Vagina (tissue), 2 donors: ENCODE results near the gene ABLIM1.

Source experiments
- POLR2A ChIP-seq, 2 donors: fragments of 450-650 bp; IDR thresholded peaks; one replicate each; pipeline ENCODE4 v1.6.1; 2017; ENCODE audit warnings: antibody characterized with exemption in 2 of 2, mild to moderate bottlenecking in 2 of 2, moderate library complexity in 2 of 2
- POLR2AphosphoS5 ChIP-seq, 2 donors: sonication (generic); formaldehyde crosslinking; IDR thresholded peaks; one replicate each; pipeline ENCODE4 v1.9.0; 2017; ENCODE audit warnings: antibody characterized with exemption in 2 of 2, mild to moderate bottlenecking in 2 of 2, low read depth in 1 of 2; ENCODE audit not compliant: insufficient read depth in 1 of 2
- TF ChIP-seq, protein P1 (sequence below), 3 experiments: fragments of 450-650 bp in 2 of 3; fragments of 200-600 bp in 1 of 3; sonication (generic) in 1 of 3; IDR thresholded peaks; one replicate each; pipeline ENCODE4 v1.5.1; 2017 to 2019; ENCODE audit warnings: antibody characterized with exemption in 3 of 3, mild to moderate bottlenecking in 2 of 3, moderate library complexity in 2 of 3

DNA sequence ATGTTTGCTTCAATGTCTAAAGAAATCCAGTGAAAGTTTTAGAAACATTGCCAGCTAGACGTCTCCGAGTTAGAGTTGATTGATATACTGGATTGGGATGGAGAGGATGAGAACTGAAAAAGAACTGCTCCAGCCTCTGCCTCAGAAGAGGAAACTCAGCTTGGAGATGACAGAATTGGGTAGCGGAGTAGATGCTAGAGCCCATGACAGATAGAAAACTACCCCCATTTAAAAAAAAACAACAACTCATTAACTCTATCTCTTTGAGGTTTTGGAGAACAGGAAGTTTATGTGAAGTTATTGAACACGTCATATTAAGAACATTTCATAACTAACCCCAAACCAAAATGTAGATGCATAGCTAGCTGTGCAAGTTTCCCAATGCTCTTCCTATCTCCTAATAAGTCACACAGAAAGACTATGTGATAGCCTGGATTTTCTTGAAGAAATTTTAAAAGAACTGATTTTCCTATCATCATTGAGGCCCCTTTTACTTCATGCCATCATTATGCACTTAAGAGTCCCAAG, 225.4 kb downstream of the ABLIM1 start:
- TF ChIP-seq POLR2A (IDR thresholded peaks at IDR 0.05) (no peak), POLR2AphosphoS5 (IDR thresholded peaks at IDR 0.05; ENCODE audit: insufficient read depth in 1 of 2, low read depth in 1 of 2) (no peak)
- TF ChIP-seq, protein P1, sequence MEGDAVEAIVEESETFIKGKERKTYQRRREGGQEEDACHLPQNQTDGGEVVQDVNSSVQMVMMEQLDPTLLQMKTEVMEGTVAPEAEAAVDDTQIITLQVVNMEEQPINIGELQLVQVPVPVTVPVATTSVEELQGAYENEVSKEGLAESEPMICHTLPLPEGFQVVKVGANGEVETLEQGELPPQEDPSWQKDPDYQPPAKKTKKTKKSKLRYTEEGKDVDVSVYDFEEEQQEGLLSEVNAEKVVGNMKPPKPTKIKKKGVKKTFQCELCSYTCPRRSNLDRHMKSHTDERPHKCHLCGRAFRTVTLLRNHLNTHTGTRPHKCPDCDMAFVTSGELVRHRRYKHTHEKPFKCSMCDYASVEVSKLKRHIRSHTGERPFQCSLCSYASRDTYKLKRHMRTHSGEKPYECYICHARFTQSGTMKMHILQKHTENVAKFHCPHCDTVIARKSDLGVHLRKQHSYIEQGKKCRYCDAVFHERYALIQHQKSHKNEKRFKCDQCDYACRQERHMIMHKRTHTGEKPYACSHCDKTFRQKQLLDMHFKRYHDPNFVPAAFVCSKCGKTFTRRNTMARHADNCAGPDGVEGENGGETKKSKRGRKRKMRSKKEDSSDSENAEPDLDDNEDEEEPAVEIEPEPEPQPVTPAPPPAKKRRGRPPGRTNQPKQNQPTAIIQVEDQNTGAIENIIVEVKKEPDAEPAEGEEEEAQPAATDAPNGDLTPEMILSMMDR (IDR thresholded peaks at IDR 0.05): no peak
